Stimulated activated naive CD8-positive, alpha-beta T cell treated with anti-CD3 and anti-CD28 coated beads, Interleukin-15, amount 100 ng/mL, for 72 hours (primary cell): Measurements from ENCODE around the gene KCNB1.

Experiments used
- ATAC-seq: fragments of 150-1000 bp; cut with Tn5 transposase; 2 replicates; pipeline ENCODE4 v1.10.0; 2021; ENCODE audit warnings: mild to moderate bottlenecking, moderate library complexity
- DNase-seq, 2 donors: peaks; one replicate each; pipeline ENCODE4 v3.0.0; 2021 to 2022
- H3K27ac Mint-ChIP-seq, 2 donors: one replicate each; pipeline ENCODE4 v1.8.0; 2022; ENCODE audit warnings: mild to moderate bottlenecking in 2 of 2, mixed read lengths in 2 of 2, moderate library complexity in 2 of 2
- H3K27me3 Mint-ChIP-seq: one replicate; pipeline ENCODE4 v1.8.0; 2022; ENCODE audit warnings: mixed read lengths
- H3K4me1 Mint-ChIP-seq: one replicate; pipeline ENCODE4 v1.8.0; 2022; ENCODE audit warnings: mild to moderate bottlenecking, mixed read lengths
- H3K4me3 Mint-ChIP-seq, 2 donors: one replicate each; pipeline ENCODE4 v1.8.0; 2022; ENCODE audit warnings: mild to moderate bottlenecking in 2 of 2, mixed read lengths in 2 of 2, moderate library complexity in 1 of 2
- H3K9me3 Mint-ChIP-seq, 2 donors: one replicate each; pipeline ENCODE4 v1.8.0; 2022; ENCODE audit warnings: mixed read lengths in 2 of 2

KCNB1 gene

DNA sequence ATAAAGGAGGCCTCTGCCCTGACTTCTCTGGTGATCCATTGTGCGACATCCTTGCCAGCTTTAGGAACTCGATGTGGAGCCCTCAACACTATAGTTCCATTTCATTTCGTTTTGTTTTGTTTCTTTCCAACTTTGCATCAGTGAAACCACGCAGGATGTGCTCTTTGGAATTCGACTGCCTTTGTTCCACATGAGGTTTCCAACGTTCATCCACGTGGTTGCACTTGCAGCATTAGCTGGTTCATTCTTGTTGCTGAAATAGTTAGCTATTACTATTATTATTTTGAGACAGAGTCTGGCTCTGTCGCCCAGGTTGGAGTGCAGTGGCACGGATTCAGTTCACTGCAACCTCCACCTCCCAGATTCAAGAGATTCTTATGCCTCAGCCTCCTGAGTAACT lies 143.3 kb downstream of the KCNB1 start:
- Mint-ChIP-seq H3K27ac (no peak overlapping the region), H3K4me1 (no peaks in the 10 kb centered on the region), H3K9me3 (no peaks in the 10 kb centered on the region), H3K4me3 (no peak overlapping the region), H3K27me3 (peaks cover 12% of the 10 kb centered on the region)
- ATAC-seq = no peak
- DNase-seq = no peak

DNA sequence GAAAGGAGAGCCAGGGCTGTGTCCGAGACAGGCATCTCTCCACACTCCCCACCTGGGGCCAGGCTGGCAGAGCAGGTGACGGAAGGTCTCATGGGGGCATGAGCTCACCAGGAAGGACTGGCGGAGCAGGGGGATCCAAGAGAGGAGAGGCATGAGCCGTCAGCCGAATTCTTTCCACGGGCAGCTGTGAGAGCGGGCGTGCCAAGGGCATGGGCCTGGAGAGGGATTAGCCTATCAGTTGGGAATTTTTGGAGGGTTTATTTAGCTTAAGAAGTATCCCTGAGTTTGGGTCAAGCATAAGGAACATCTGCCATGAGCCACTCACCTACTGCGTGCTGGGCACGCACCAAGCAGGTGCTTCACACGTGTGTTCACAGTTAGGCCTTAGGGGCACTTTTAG lies 144.4 kb downstream of the KCNB1 start:
- no peak overlapping the region for H3K4me3 Mint-ChIP-seq
- ATAC-seq (no peak), DNase-seq (no peak)
- H3K27ac Mint-ChIP-seq = no peak overlapping the region
- peaks cover 5% of the 10 kb centered on the region for H3K27me3 Mint-ChIP-seq
- H3K4me1 Mint-ChIP-seq = no peaks in the 10 kb centered on the region
- no peaks in the 10 kb centered on the region for H3K9me3 Mint-ChIP-seq

DNA sequence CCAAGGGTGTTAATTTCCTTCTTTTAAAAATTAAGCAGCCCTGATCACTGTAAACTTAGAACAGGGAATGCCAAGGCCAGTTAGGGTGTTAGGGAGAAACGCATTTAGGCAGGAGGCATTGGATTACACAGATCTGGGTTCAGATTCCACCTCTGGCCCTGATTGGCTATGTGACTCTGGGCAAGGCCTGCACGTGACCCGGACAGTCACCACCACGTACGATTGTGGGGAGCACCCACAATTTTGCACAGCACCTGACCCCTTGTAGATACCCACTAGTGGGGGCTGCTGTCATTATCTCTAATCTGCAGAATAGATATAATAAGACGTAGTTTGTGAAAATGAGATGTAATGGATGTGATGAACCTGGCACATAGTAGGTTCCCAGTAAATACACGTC lies 145.1 kb downstream of the KCNB1 start:
- ATAC-seq (no peak), DNase-seq (no peak)
- Mint-ChIP-seq H3K27ac (no peak overlapping the region), H3K4me3 (no peak overlapping the region), H3K4me1 (no peaks in the 10 kb centered on the region), H3K9me3 (no peaks in the 10 kb centered on the region), H3K27me3 (peaks cover 10% of the 10 kb centered on the region)

DNA sequence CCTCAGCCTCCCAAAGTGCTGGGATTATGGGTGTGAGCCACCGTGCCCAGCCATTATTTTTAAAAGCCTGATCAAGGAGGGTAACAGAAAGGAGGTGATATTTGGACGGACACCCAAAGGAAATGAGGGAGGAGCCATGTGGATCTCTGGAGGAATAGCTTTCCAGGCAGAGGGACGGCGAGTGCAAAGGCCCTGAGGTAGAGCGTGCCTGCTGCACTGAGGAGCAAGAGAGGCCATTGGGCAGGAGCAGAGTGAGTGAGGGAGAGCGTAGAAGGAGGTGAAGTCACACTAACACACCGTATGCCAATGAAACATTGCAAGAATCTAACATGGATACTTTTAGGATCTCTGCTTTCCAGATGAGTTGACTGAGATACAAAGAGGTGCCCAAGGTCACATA lies 145.7 kb downstream of the KCNB1 start:
- no peaks in the 10 kb centered on the region for H3K9me3 Mint-ChIP-seq
- peaks cover 14% of the 10 kb centered on the region for H3K27me3 Mint-ChIP-seq
- ATAC-seq (no peak), DNase-seq (no peak)
- no peak overlapping the region for H3K4me3 Mint-ChIP-seq
- H3K27ac Mint-ChIP-seq = no peak overlapping the region
- no peaks in the 10 kb centered on the region for H3K4me1 Mint-ChIP-seq

DNA sequence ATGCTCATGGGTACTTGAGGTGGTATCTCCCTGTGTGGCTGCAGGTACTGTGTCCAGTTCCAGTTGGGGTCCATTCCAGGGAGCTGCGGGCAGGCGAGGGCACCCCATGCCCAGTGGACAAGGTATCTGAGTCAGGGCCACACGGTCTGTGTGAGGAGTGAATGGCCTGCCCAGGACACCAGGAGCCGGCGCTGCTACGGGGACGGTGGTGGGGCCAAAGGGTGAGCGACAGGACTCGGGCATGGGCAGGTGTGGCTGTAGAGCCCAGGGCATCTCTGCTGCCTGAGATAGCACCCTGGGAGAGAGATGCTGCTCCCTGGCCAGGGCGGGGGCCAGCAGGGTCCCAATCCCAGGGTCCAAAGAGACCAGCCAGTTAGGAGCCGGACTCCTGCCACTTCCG lies 147.0 kb downstream of the KCNB1 start:
- ATAC-seq = no peak
- H3K9me3 Mint-ChIP-seq = no peaks in the 10 kb centered on the region
- DNase-seq = no peak
- H3K27me3 Mint-ChIP-seq = peaks cover 14% of the 10 kb centered on the region
- H3K27ac Mint-ChIP-seq = no peak overlapping the region
- no peak overlapping the region for H3K4me3 Mint-ChIP-seq
- H3K4me1 Mint-ChIP-seq = no peaks in the 10 kb centered on the region

DNA sequence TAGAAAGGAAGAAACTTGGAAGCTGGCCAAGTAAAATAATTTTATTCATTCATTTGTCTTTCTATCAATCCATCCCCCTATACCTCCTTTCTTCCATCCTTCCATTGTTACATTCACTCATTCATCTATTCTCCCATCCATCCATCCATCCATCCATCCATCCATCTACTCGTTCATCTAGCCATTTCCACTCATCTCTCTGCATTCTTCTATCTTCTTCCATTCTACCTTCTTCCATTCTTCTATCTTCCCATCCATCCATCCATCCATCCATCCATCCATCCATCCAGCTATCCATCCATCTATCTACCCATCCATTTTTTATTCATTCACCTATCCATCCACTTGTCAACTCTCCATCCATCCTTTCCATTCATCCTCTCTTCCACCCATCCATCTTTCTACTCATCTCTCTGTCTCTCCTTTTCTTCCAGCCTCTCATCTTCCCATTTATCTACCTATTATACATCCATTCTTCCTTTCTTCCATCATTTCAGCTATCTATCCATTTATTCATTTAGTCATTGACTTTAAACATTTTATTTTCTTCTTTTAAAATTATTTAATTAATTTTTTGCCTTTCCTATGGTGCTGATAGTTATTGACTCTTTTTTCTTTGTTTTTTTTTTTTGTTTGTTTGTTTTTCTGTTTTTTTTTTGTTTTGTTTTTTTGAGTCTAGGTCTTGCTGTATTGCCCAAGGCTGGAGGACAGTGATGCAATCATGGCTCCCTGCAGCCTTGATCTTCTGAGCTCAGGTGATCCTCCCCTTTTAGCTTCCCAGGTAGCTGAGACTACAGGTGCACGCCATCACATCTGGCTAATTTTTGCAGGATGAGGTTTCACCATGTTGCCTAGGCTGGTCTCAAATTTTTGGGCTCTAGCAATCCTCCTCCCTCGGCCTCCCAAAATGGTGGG lies 151.5 kb downstream of the KCNB1 start:
- Mint-ChIP-seq H3K27ac (no peak overlapping the region), H3K9me3 (no peaks in the 10 kb centered on the region), H3K4me1 (no peaks in the 10 kb centered on the region), H3K4me3 (no peak overlapping the region), H3K27me3 (peaks cover 14% of the 10 kb centered on the region)
- DNase-seq (no peak), ATAC-seq (no peak)

DNA sequence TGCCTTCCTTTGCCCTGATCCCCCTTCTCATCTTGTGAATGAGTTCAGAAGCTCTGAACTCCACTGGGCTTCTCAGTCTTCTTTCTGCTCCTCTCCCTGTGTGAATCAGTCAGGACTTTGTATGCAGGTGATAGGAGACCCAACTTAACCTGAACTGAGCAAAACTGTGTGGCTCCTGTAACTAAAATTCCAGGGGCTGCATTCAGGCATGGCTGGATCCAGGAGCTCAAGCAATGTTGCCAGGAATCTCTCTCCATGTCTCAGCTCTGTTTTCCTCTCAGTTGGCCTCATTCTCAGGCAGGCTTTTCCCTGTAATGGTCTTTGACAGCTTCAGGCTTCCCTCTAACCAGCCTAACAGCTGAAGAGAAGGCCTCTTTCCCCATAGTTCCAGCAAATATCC lies 153.7 kb downstream of the KCNB1 start:
- Mint-ChIP-seq H3K4me3 (no peak overlapping the region), H3K27ac (no peak overlapping the region), H3K4me1 (peaks cover 3% of the 10 kb centered on the region), H3K9me3 (no peaks in the 10 kb centered on the region), H3K27me3 (peaks cover 14% of the 10 kb centered on the region)
- DNase-seq = no peak
- ATAC-seq = no peak

DNA sequence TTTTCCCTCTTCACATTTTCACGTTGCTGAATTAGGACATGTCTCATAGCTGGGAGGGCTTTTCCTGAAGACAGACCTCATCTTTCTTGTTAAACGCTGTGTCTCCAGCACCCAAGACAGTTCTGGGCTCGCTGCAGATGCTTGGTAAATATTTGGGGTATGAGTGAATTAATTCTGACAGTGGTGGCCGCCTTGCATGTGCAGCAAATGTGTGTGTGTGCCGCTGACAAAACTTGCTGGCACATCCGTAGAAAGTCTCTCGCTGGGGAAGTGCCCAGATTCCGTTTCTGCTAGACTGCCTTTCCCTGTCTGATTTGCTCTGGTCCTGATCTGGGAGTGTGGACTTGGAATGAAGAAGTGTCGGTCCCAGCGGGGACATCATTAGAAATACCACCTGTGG lies 156.4 kb downstream of the KCNB1 start:
- H3K27ac Mint-ChIP-seq = no peak overlapping the region

DNA sequence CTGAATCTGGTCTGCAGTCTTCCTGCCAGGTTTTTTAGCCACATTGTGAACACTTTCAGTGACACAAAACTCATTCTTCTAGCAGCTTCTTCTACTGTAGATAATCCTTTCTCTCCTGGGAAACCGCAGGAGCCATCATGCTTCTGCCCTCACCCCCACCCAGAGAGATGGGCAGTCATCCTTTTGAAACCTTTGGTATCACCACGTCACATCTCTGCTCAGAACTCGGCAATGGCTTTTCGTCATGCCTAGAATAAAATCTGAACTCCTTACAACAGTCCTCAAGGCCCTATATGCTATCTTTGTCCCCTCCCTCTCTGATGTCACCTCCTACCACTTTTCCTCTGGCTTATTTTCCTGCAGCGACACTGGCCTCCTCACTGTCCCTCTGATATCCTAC lies 158.2 kb downstream of the KCNB1 start:
- H3K9me3 Mint-ChIP-seq = no peaks in the 10 kb centered on the region
- DNase-seq (no peak), ATAC-seq (no peak)
- peaks cover 35% of the 10 kb centered on the region for H3K27me3 Mint-ChIP-seq
- H3K27ac Mint-ChIP-seq = peak overlapping the region in 1 of 2 donors; percentile 42
- H3K4me3 Mint-ChIP-seq = no peak overlapping the region
- peaks cover 19% of the 10 kb centered on the region for H3K4me1 Mint-ChIP-seq

More for the DNA sequence above, 156.4 kb downstream of the KCNB1 start:
- ATAC-seq (no peak), DNase-seq (no peak)
- H3K4me3 Mint-ChIP-seq = no peak overlapping the region
- H3K4me1 Mint-ChIP-seq = peaks cover 17% of the 10 kb centered on the region
- H3K9me3 Mint-ChIP-seq = no peaks in the 10 kb centered on the region
- H3K27me3 Mint-ChIP-seq = peaks cover 17% of the 10 kb centered on the region

DNA sequence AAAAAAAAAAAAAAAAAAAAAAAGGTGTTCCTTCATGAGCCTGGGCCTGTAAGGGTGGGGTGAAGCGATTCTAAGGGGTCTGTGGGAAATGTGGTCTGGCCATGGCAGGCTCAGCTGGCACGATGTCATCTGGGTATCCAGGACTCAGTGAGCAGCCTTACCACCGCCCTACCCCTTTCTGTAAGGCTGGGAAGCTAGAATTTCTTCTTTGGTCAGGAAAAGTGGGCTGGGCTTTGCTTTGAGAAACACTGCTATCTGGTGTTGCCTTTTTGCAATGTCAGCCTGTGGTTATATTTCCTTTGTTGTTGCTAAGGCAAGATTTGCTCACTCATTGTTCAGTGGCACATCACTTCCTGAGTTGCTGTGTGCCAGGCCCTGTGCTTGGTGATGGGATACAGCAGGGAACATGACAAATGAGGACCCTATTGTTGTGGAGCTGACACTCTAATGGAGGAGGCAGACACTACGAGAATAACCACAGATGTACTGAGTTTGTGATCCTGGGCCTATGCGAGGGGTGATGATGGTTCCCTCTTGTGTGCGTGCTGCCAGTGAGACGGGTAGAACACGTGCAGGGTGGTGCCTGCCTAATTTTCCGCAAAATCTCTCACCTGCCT lies 158.7 kb downstream of the KCNB1 start:
- DNase-seq = peak; percentile 20 to 23

DNA sequence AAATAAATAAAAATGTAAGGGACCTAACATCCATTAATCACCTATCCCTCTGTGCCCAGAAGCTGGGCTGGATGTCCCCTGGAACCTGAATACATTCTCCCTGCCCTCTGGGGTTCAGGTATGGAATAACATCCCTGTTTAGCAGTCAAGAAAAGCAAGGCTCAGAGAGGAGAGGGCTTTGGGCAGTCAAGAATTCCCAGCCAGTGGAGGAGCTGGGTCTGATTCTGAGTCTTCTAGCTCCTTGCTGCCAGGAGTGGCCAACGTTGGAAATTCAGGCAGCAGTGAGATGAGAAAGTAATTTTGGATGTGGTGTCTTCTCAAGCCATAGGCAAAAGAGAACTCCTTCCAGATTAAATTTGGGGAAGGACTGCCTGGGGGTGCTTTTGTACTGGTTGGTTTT lies 162.0 kb downstream of the KCNB1 start:
- H3K4me1 Mint-ChIP-seq = peaks cover 34% of the 10 kb centered on the region
- no peak overlapping the region for H3K4me3 Mint-ChIP-seq
- H3K9me3 Mint-ChIP-seq = no peaks in the 10 kb centered on the region
- no peak for DNase-seq
- no peak for ATAC-seq
- peaks cover 66% of the 10 kb centered on the region for H3K27me3 Mint-ChIP-seq
- H3K27ac Mint-ChIP-seq = no peak overlapping the region

More for the DNA sequence above, 158.7 kb downstream of the KCNB1 start:
- Mint-ChIP-seq H3K4me1 (peaks cover 25% of the 10 kb centered on the region), H3K27ac (no peak overlapping the region), H3K9me3 (no peaks in the 10 kb centered on the region), H3K27me3 (peaks cover 40% of the 10 kb centered on the region), H3K4me3 (no peak overlapping the region)
- peak; percentile 86 for ATAC-seq

DNA sequence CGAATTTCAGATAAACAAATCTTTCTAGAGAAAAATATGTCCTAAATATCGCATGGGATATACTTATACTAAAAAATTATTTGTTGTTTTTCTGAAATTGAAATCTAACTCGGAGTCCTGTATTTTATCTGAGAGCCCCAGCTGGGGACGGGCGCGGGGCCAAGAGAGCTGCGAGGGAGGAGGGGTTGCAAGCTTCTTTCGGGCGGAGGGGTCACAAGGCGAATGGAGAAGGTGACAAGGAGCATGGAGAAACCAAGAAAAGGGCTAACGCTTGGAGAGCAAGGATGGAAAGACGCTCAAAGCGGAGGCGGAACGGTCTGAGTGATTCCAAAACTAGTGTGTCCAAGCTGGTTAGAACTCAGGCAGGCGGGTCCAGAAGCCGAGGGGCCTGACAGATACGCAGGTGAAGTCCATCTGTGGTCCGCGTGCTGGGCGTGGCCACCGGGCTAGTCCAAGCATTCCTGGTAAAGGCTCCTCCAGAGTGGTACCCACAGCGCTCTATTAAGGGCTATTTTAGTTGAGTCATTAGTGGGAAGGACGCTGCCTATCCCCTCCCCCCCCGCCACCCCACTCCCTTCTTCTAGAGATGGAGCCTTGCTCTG lies 163.2 kb downstream of the KCNB1 start:
- DNase-seq = no peak
- peak overlapping the region; percentile 92 to 95 for H3K4me3 Mint-ChIP-seq
- no peak overlapping the region for H3K27ac Mint-ChIP-seq
- peaks cover 34% of the 10 kb centered on the region for H3K4me1 Mint-ChIP-seq
- ATAC-seq = no peak
- H3K27me3 Mint-ChIP-seq = peaks cover 71% of the 10 kb centered on the region
- H3K9me3 Mint-ChIP-seq = no peaks in the 10 kb centered on the region

DNA sequence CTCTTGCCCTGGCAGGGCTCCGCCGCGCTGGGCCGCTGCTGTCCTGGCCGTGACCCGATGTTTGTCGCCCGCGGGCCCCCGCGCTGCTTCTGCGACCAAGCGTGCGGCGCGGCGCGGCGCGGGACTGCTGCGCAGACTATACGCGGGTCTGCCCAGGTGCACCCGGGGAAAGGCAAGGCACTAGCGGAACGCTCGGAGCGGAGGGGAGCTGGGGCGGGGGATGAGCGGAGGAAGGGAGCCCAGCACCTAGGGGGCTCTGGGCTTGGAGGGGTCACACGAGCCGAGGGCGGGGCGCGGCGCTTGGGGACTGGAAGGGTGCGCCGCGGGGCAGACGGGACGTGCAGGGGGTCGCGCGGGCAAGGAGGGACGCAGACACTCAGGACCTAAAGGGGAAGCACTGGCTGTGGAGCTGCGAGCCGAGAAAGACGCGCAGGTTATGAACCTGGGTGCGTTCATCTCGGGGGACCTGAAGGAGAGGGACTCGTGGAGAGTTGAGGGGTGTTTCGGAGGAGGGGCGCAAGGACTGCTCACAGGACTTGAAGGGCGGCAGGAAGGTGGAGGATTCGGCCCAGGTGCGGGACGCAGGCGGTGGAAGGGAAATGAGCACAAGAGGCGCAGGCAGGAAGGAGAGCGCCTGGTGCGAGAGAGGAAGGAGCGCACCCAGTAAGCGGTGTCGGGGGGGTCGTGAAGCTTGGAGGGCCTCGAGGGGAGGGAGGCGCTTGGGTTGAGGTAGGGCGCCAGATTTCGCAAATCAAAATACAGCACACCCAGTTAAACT lies 163.8 kb downstream of the KCNB1 start:
- Mint-ChIP-seq H3K27ac (peak overlapping the region in 1 of 2 donors; percentile 50), H3K27me3 (peaks cover 73% of the 10 kb centered on the region), H3K4me3 (peak overlapping the region; percentile 92 to 95), H3K4me1 (peaks cover 28% of the 10 kb centered on the region), H3K9me3 (no peaks in the 10 kb centered on the region)
- ATAC-seq (peak; percentile 61), DNase-seq (no peak)

DNA sequence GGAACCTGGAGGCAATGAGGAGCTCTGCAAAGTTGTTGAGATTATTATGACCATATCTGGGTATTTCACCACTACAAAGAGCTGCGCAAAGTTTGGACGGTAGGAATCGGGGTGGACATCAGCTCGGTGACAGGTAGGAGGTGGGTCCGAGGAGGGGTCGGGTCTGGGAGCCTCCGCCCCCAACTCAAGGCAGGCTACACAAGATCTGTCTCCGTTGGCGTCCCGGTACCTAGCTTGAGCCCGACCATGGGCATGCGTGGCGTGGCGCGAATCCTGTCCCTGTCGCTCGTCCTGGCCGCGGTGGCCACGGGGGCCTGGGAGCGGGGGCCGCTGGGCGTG lies 164.4 kb downstream of the KCNB1 start:
- H3K4me1 Mint-ChIP-seq = peaks cover 23% of the 10 kb centered on the region
- DNase-seq (no peak), ATAC-seq (peak; percentile 26)
- no peaks in the 10 kb centered on the region for H3K9me3 Mint-ChIP-seq
- peaks cover 73% of the 10 kb centered on the region for H3K27me3 Mint-ChIP-seq
- H3K4me3 Mint-ChIP-seq = peak overlapping the region; percentile 92 to 95
- no peak overlapping the region for H3K27ac Mint-ChIP-seq

DNA sequence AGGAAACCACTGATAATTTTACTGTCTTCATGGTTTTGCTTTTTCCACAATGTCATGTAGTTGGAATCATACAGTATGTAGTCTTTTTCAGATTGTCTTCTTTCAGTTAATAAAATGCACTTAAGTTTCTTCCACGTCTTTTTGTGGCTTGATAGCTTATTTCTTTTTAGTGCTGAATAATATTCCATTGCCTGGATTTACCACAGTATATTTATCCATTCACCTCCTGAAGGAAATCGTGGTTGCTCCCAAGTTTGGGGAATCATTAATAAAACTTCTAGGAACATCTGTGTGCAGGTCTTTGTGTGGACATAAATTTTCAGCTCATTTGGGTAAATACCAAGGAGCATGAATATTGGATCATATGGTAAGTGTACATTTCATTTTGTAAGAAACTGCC lies 165.8 kb downstream of the KCNB1 start:
- no peak overlapping the region for H3K27ac Mint-ChIP-seq
- no peaks in the 10 kb centered on the region for H3K9me3 Mint-ChIP-seq
- H3K4me1 Mint-ChIP-seq = peaks cover 17% of the 10 kb centered on the region
- no peak for DNase-seq
- H3K4me3 Mint-ChIP-seq = no peak overlapping the region
- no peak for ATAC-seq
- H3K27me3 Mint-ChIP-seq = peaks cover 62% of the 10 kb centered on the region
